GM21367 (cell line): ENCODE results near the gene CCM2.

ENCODE experiments used
- ATAC-seq: cut with Tn5 transposase; IDR thresholded peaks from one replicate; pipeline ENCODE4 v1.9.1; 2021; ENCODE audit not compliant: unreplicated experiment

Gene CCM2

DNA sequence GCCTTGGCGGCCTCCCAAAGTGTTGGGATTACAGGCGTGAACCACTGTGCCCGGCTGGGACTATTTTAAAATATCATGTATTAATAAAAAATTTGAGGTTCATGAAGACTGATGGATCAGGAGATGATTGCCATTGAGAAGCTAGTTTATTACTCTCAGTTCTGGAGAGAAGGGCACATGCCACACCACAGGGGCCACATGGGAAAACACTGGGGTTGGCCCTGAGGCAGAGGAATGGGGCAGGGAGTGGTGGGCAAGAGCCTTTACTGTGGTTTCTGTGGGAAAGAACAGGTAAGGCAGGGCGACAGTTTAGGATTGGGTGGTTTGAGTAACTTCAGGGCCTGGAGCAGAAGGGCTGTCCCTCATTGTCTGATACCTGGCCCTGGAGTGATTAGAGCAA lies 118.3 kb downstream of the CCM2 start:
- no peak for ATAC-seq

DNA sequence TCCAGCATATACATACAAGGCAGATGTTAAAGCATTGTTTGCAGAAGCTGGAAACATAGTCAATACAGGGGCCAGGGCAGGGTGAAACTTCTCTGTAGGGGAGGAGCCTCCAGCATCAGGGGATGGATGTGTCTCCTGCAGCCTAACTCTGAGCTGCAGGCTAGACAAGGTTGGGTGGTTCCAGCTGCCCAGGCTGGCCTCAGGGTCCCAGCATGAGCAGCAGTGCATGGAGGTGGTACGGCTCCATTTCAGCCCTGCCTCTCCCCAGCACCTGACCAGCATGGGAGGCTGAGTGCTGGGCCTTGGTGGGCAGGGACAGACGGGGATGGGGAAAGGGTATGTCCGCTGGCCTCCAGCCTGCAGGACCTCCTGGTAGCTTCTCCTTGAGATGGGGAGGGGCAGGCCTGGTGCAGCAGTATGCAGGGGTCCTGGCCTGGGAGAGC lies 118.9 kb downstream of the CCM2 start:
- no peak for ATAC-seq

DNA sequence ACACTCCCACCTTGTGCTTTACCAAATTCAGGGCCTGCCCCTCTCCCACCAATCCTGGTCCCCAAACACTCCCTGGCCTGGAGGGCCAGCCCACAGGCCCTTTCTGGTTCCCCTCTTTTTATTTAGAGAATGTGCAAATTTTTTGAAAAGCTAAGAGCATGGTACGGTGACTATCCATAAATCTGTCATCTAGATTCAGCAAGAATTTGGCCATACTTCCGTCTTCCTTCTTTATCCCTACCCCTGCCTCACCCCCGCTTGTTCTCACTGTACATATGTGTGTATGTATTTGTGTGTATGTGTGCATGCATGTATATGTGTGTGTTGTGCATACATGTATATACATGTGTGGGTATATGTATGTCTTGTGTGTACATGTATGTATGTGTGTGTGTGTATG lies 119.5 kb downstream of the CCM2 start:
- no peak for ATAC-seq

DNA sequence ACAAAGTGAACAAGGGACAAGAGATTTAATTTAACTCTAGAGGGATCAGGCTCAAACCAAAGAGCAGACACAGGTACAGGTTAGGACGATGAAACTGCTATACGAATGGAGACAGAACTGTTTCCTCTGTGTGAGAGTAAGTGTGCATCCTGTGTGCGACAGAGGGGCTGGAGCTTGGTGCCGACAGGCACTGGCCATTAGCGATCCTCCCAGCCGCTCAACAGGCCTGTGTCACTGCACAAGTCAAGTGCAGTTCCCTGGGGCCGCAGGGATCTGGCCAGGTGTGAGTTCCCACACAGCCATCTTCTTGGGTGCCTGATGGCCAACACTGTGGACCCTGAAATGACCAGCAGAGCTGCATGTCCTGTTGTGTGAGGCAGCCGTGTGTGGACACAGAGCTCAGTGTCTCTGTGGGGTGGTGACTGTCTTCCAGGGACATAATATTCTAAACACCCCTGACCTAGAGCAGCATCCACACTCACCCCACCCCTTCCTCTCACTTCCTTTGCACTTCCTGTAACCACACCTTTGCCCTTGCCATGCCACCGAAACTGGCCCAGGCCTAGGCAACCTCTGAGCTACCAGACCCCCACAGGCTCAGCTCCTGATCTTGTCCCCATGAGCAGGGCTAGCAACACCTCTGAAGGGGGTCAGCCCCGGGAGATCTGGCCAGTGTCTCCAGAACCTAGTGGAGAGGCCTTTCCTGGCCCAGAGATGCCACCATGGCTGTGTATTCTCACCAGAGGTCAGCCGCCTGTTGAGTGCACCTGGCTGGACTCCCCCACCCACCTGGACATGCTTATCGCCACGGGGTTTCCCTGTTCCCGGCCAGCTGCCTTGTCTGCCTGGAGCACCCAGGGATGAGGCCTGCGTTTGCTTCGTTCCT lies 123.2 kb downstream of the CCM2 start:
- ATAC-seq, result no peak

DNA sequence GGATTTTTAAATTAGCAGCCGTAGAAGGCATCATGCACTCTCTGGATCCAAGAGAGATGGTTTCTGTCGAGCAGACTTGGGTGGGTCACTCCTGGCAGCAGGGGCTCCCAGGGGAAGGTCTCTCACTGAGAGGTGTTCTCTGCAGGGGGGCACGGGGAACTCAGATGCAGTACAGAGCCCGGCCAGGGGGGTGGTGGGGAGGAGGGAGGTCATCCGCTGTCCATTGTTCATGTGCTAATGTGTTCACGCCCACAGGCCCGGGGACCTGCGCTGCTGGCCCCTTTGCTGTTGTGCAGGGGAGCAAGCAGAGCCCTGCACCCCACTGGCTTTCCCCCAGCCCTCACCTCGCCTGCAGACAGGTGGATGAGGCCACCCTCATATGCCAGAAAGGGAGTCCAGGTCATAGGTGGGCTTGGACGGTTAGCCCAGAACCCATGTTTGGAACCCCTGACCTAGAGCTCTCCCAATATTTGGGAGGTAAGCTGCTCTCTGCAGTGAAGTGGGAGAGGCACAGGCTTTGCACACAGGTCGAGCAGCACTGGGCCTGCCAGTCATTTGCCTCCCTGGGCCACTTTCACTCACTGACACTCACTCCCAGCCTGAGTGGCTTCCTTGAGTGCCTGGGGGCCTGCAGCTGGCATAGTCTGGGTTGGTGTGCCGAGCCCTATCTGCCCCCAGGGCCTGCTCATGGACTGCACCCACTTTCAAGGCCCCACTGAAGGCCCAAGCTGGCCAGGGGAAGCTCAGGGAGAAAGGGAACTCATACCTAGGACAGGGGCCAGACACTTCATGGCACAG lies 124.1 kb downstream of the CCM2 start:
- no peak for ATAC-seq

DNA sequence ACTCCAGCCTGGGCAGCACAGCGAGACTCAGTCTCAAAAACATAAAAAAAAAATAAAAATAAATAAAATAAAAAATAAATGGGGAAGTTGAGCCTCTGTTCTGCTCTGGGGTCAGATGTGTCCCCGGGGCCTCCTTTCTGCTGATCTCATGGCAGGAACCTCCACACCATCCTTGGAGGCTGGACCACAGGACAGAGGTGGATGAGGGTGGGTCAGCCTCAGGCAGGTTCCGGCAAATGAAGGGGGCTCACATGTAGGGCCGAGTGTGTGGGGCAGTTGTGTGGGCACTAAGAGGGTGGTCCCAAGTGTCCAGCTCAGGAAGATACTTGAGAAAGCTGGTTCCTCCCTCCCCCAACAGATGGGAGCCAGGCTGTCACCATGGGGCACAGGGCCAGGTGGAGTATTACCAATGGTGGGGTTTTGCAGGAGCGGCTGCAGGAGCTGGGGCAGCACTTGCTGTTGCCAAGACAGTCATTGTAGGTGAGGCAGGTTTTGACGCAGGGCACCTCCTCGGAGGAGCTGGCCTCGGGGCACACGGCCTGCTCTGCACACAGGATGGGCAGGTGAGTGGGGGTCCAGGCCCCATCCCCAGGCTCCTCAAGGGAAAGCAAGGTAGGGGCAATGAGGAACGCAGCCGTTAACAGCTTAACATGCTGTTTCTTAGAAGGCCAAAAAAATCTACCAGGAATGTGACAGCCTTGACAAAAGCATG lies 125.3 kb downstream of the CCM2 start:
- no peak for ATAC-seq
